Renal cortical epithelial cell (primary cell): Measurements from ENCODE around the gene TNFRSF11A. TPM values are rescaled to one million over a fixed set of nuclear protein-coding genes. Genes with fewer than 3 reads are reported as not detected.

Experiments used
- DNase-seq: peaks from one replicate; pipeline ENCODE4 v3.0.0-alpha.2; 2011; ENCODE audit warnings: low read depth
- total RNA-seq: library from RNA; depleted of rRNA; stranded (reverse); fragments of >200 nt; gene quantifications from 2 replicates; pipeline ENCODE4 v1.2.3, GENCODE V29; 2014

TNFRSF11A gene
- total RNA-seq, 1 donor from 2014 or later: 1.4 TPM

- no peak for DNase-seq
Measured at GRCh38 chr18:62343316-62343715, 18.2 kb downstream of the TNFRSF11A start.

GRCh38 chr18:62345909-62346308 lies 20.8 kb downstream of the TNFRSF11A start:
- no peak for DNase-seq

GRCh38 chr18:62346333-62347088 lies 21.4 kb downstream of the TNFRSF11A start:
- DNase-seq: no peak

GRCh38 chr18:62347089-62347506 lies 22.0 kb downstream of the TNFRSF11A start:
- no peak for DNase-seq

- no peak for DNase-seq
Measured at GRCh38 chr18:62348474-62348873, 23.4 kb downstream of the TNFRSF11A start.

- no peak for DNase-seq
Measured at GRCh38 chr18:62353170-62353569, 28.1 kb downstream of the TNFRSF11A start.

- no peak for DNase-seq
Measured at GRCh38 chr18:62354151-62354550, 29.0 kb downstream of the TNFRSF11A start.

- no peak for DNase-seq
Measured at GRCh38 chr18:62357079-62357719, 32.1 kb downstream of the TNFRSF11A start.

GRCh38 chr18:62360805-62361204 lies 35.7 kb downstream of the TNFRSF11A start:
- no peak for DNase-seq

- no peak for DNase-seq
Measured at GRCh38 chr18:62361288-62361687, 36.2 kb downstream of the TNFRSF11A start.

GRCh38 chr18:62364558-62364957 lies 39.4 kb downstream of the TNFRSF11A start:
- DNase-seq: no peak

GRCh38 chr18:62365420-62365819 lies 40.3 kb downstream of the TNFRSF11A start:
- no peak for DNase-seq

- no peak for DNase-seq
Measured at GRCh38 chr18:62366992-62367391, 41.9 kb downstream of the TNFRSF11A start.

GRCh38 chr18:62368100-62368499 lies 43.0 kb downstream of the TNFRSF11A start:
- no peak for DNase-seq

GRCh38 chr18:62369129-62369644 lies 44.1 kb downstream of the TNFRSF11A start:
- no peak for DNase-seq

GRCh38 chr18:62370366-62370765 lies 45.3 kb downstream of the TNFRSF11A start:
- no peak for DNase-seq

GRCh38 chr18:62371436-62371835 lies 46.3 kb downstream of the TNFRSF11A start:
- no peak for DNase-seq

GRCh38 chr18:62372156-62372555 lies 47.0 kb downstream of the TNFRSF11A start:
- DNase-seq: no peak

GRCh38 chr18:62372882-62373281 lies 47.8 kb downstream of the TNFRSF11A start:
- DNase-seq: no peak

- no peak for DNase-seq
Measured at GRCh38 chr18:62374410-62374965, 49.4 kb downstream of the TNFRSF11A start.

- DNase-seq: no peak
Measured at GRCh38 chr18:62377131-62377807, 52.2 kb downstream of the TNFRSF11A start.

- peak; percentile 11 for DNase-seq
Measured at GRCh38 chr18:62379051-62379450, 53.9 kb downstream of the TNFRSF11A start.
